Measurements from ENCODE around the gene MECP2. TPM values are rescaled to one million over a fixed set of nuclear protein-coding genes. Genes with fewer than 3 reads are reported as not detected.

MECP2 gene
- total RNA-seq, 1 experiment from 2014 or later = 26.7 TPM

DNA sequence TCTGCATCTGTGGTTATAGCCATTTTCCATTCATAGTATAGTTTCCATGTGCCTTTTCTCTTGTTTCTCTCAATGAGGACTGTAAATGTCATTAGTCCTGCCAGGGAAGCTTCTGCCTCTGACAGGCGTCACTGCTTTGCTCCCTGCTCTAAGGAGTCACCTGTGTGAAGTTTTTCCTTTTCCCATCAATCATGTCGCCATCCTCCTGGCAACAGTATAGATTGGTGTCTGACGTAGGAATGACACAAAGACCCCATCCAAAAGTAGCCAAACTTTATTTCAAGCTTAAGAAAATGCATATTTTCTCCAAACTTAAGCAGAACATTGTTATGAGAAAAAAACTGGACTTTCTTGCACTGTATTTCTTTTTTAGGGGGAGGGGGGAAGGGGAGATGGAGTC is 23.1 kb upstream of the MECP2 start:
- no peak for DNase-seq (ENCODE audit: low read depth)
- in situ Hi-C loops (cut with HindIII; ENCODE audit: low pct_unique_long_range_greater_than_20kb, low sequenced_read_pairs) = no loop called here

DNA sequence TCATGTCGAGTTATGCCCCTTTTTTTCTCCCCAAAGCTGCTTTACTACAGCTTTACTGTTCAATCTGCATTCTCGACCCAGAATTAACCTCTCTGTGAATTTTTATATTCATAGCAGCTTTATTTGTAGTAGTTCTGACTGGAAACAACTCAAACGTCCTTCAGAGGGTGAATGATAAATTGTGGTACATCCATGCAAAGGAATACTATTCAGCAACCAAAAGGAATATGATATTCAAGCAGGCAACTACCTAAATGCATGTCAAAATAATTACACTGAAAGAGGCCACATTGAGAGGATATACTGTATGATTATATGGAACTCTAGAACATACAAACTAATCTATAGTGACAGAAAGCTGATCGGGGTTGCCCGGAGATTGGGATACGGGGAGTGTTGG is 20.0 kb upstream of the MECP2 start:
- no peak for DNase-seq (ENCODE audit: low read depth)
- in situ Hi-C loops (cut with HindIII; ENCODE audit: low pct_unique_long_range_greater_than_20kb, low sequenced_read_pairs) = no loop called here

DNA sequence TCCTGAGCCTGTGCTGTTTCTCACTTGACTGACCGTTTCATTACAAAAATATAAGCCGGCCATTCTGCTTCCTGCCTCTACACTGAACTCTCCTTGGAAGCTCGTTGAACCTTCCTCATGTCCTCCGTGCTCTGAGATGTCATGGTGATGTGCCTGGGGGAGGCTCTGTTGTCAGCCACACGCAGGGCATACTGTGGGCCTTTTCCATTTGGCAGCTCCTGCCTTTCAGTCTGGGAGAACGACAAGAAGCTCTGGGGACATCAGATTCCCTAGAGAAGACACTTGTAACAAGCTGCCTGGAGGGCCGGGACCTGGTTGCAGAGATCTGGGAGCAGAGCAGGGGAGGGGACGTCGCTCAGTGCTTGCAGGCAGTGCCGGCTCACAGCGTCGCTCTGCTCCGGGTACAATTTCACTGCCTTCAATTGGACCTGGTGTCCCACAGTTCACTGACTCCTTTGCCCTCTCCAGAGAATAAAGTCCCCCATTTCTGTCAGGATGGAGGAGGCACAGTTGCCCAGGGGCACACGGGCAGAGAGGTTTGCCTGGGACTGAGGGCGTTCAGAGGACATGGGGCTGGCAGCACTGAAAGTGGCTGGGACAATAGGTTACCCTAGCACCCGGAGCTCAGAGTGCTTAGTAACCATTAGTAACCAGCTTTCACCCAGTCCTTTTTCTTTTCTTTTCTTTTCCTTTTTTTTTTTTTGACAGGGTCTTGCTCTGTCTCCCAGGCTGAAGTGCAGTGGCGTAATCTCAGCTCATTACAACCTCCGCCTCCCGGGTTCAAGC is 19.1 kb upstream of the MECP2 start:
- in situ Hi-C loops (cut with HindIII; ENCODE audit: low pct_unique_long_range_greater_than_20kb, low sequenced_read_pairs) = no loop called here
- no peak for DNase-seq (ENCODE audit: low read depth)

DNA sequence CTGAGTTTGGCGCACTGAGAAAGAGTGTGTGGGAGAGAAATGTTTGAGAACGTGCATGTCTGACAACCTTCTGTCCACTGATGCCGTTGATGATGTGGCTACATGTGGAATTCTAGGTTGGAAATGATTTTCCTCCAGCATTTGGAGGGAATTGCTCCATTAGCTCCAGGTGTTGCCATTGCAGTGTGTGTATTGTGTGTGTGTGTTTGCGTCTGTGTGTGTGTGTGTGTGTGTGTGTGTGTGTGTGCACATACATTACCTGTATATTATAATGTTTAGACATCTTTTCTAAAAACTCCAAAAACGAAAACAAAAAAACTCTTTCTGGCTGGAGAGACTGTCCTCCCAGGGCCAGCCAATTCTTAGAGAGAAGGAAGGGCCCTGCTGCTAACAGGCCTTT is 18.2 kb upstream of the MECP2 start:
- in situ Hi-C loops (cut with HindIII; ENCODE audit: low pct_unique_long_range_greater_than_20kb, low sequenced_read_pairs) = no loop called here
- DNase-seq (ENCODE audit: low read depth) = no peak

DNA sequence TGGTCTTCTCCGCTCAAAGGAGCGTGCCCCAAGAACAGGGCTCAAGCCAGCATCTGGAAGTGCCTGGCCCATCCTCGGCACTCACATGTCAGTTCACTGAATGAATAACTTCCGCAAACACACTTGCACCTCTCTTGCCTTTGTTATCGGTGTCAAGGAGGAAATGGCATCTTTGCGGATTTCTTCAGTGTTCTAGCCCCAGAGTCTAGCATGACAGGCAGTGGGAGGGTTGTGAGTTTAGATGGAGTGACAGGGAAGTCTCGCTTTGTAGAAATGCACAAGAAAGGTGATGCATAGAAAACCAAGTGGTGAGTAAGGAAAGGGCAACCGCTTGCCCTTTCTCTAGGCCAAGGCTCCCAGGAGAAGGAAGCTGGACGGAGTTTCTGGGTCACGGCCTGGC is 17.6 kb upstream of the MECP2 start:
- DNase-seq (ENCODE audit: low read depth) = no peak
- in situ Hi-C loops (cut with HindIII; ENCODE audit: low pct_unique_long_range_greater_than_20kb, low sequenced_read_pairs) = no loop called here

DNA sequence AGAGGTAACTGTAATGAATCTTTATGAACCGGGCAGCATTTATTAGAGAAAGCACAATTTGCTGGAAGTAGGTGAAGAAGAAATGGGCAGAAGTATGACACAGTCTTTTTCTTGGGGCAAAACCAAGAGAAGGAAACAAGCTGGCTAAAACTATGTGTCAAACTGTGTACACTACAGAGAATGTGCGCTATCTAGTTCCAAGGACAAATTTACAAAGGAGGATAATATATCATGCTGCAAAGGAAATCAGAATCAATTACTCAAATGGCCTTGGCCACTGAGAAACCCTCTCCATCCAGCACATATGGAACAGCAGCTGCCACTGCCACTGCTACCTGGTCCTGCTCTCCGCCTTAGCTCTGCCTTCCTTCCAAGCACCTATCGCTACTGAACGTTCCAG is 17.1 kb upstream of the MECP2 start:
- in situ Hi-C loops (cut with HindIII; ENCODE audit: low pct_unique_long_range_greater_than_20kb, low sequenced_read_pairs) = no loop called here
- no peak for DNase-seq (ENCODE audit: low read depth)

DNA sequence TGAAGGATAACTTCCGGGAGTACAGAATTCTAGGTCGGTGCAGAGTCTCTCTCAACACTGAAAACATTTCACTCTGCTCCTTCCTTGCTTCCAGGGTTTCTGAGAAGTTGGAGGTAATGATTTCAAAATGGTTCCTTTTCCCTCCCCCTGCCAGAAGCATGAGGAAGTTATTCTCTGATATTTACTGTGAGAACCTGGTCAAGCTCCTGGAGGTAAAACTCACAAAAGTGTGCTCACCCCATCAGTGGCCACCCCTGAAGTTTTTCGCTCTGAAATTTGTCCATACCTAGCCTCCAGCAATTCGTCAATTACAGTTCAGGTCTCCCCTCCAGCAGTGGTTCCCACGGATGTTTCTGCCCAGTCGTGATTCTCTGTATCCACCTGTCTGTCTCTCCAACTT is 16.2 kb upstream of the MECP2 start:
- DNase-seq (ENCODE audit: low read depth) = no peak
- in situ Hi-C loops (cut with HindIII; ENCODE audit: low pct_unique_long_range_greater_than_20kb, low sequenced_read_pairs) = no loop called here

DNA sequence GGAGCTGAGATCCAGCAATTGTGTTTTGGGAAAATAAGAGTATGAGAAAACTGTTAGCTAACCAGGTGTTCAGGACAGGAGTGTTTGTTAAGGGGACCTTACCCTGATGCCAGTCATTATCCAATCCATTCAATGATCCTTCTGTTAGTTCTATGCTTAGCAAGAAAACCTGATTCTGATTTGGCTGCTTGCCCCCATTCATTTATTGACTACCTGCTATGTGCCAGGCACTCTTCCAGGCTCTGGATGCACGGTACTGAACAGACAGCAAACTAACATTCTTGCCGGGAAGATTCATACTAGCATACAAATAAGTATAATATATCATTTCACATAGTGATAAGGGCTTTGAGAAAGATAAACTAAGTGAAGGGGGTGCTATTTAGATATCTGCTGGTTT is 1.0 kb upstream of the MECP2 start:
- in situ Hi-C loops (cut with HindIII; ENCODE audit: low pct_unique_long_range_greater_than_20kb, low sequenced_read_pairs) = no loop called here
- no peak for DNase-seq (ENCODE audit: low read depth)

DNA sequence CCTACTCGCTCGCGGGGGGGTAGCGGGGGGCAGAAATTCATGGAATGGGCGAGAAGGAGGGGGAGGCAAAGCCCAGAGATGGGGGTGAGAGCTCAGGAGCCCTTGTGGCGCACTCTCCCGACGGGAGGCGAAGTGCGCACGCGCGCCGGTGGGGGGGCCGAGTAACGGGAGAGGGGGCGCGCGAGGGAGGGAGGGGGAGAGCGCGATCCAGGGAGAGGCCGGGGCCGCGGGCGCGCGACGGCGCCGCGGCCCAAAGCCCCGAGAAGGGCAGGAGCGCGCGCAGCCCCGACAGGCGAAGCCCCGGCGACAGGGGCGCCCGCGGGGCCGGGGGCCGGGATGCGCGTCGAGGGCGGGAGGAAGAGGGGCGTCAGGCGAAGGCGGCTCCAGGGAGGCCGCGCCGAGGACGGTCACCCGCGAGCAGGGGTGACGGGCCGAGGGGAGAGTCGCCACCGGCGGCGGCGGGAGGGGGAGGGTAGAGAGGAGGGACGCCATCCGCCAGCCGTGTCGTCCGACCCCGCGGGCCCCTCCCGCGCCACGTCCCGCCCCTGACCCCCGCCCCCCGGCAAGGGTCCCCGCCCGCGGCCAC is 421 bp downstream of the MECP2 start:
- peak; percentile 40 for DNase-seq (ENCODE audit: low read depth)
- in situ Hi-C loops (cut with HindIII; ENCODE audit: low pct_unique_long_range_greater_than_20kb, low sequenced_read_pairs) = no loop called here

DNA sequence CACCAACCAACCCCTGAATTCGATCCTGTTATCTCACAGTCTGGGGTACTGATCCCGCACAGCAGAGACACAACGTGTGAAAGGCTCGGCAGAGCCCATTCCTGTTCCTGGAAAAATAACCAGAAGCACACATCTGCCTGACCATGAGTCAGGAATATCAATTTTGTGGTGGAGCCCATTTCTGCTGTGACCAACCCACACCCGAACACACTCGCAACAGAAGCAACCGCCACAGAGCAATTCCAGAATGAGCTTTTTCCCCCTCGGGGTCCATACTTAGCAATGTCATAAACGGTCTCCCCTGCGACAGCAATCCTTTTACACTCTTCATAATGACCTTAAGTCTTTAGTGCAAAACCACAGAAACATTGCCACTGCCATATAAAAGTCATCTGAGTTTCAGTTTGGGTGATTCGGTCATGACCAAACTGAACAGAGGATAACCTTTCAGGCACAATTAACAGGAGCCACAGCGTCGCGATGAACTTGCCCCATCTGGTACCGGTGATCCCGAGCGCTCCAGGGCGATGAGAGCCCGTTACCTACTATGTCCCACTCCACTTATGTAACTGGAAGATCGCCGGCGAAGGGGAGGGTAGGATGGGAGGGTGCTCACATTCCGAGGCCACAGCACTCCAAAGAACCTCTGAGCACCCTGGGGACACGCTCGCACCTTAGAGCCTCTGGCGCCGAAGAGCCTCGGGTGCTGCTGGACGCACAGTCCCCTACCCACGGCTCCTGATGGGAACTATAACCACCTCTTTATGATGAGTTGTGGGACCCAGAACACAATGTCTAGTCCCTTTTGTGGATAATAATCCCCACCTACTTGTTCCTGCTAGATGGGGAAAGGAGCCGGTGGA is 1.1 kb downstream of the MECP2 start:
- peak; percentile 1 for DNase-seq (ENCODE audit: low read depth)
- in situ Hi-C loops (cut with HindIII; ENCODE audit: low pct_unique_long_range_greater_than_20kb, low sequenced_read_pairs) = no loop called here

DNA sequence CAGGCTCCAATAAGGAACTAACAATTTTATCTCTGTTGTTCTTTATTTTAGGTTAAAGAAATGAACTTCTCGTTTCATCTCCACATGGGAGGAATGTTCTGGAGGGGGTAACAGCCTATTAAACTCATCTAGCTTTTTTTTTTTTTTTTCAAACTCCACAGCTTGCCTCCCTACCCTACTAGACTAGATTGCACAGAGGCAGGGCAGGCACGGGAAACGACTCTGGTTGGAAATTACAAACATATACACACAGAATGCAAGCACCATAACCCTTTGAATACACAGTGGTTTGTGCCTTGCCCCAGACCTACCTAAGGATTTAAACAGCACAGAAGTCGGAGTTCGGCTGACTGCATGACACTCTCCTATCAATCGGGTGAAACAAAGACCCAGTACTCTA is 2.7 kb downstream of the MECP2 start:
- in situ Hi-C loops (cut with HindIII; ENCODE audit: low pct_unique_long_range_greater_than_20kb, low sequenced_read_pairs) = no loop called here
- DNase-seq (ENCODE audit: low read depth) = no peak

DNA sequence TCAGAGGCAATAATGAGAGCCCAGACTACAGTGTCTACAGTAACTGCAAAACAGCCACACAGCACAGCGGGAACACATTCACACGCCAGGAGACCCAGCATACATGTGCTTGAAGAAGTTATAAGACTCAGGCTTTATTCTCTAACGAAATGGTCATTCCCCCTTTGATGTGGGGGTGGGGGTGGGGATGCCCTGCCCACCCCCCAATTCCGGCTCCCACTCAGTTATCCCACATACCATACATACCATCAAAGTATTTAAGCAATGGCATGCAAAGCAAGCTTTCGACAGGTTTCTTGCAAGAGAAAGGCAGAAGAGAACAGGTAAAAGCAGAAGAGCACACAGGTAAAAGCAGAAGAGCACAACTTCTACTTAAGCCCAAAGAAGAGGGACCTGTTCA is 3.6 kb downstream of the MECP2 start:
- DNase-seq (ENCODE audit: low read depth) = no peak
- in situ Hi-C loops (cut with HindIII; ENCODE audit: low pct_unique_long_range_greater_than_20kb, low sequenced_read_pairs) = no loop called here

DNA sequence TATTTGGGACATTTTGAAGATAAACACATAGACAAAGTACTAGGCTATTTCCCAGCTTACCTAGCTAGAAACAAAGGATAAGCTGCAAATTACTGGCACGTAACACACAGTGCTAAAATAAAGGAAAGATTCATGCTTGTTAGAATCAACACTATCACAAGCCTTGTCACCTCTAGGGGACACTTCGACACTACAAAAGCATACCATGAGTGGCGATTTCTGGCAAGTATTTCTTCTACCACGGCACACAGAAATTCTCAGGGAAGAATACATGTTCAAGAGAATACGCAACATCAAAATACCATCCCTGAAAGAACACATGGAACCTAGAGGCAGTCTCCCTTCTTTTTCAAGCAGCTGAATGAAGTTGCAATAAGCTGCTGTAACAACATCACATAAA is 5.1 kb downstream of the MECP2 start:
- in situ Hi-C loops (cut with HindIII; ENCODE audit: low pct_unique_long_range_greater_than_20kb, low sequenced_read_pairs) = no loop called here
- DNase-seq (ENCODE audit: low read depth) = no peak

DNA sequence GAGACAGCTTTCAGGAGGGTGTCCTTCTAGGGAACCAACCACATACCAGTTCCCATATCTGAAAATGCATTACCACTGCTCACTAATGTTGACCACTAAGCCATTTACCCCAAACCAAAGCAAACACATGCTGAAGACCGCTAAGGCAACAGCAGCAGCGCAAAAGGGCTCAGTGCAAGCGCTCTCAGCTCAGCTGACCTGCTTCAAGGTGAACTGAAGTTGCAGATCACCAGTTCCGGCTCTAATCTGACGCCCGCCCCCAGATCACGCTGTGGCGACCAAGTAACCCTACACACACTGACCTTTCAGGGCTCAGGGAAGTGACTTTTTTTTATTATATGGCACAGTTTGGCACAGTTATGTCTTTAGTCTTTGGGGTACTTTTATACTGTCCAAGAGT is 5.8 kb downstream of the MECP2 start:
- in situ Hi-C loops (cut with HindIII; ENCODE audit: low pct_unique_long_range_greater_than_20kb, low sequenced_read_pairs) = no loop called here
- no peak for DNase-seq (ENCODE audit: low read depth)

DNA sequence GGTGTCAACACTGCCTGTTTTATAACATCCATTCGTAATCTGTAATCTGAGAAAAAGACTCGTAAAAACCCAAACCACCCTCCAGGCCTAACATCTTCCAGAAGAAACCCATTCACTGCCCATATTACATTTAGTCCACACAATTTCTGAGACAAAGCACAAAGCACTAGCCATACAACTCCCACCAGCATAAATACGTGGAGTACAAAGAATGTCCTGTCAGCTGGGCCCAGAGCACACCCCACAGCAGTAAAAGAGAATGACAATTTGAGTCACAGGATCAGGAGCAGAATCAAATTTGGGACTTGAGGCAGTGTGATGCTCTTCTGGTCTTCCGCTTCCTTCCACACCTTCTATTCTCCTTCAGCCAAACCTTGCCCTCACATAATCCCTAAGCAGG is 6.8 kb downstream of the MECP2 start:
- no peak for DNase-seq (ENCODE audit: low read depth)
- in situ Hi-C loops (cut with HindIII; ENCODE audit: low pct_unique_long_range_greater_than_20kb, low sequenced_read_pairs) = no loop called here

DNA sequence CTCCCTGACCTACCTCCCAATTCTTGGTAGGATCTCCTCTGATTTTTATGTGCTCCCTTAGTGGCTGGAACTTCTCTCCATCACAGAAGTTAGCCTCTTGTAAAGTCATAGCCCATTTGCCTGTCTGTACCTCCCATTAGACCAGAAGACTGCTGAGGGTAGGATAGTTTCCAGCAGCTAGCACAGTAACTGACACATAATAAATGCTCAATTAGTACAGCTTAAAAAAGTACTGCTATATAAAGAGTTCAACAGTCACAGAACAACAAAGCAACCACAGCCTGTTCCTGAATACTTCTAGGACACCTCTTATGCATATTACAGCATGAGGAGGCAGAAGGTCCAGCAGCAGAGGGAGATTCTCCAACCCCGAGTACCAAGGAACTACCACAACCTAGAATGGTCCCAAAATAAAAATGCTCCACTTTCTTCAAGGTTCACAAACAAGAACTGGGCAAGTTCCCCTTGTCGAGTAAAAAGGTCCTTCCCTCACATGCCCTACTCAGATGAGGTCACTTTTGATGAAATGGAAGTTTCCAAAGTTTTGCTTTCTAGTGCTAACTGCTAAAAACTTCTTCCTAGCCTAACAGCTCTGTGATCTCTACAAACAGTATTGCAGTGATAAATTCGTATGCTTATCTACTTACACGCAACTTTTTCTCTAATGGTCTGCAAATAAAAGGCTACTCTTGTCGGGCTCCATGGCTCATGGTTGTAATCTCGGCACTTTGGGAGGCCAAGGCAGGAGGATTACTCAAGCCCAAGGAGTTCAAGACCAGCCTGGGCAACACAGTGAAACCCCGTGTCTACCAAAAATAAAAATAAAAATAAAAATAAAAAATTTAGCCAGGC is 12.8 kb downstream of the MECP2 start:
- DNase-seq (ENCODE audit: low read depth) = no peak
- in situ Hi-C loops (cut with HindIII; ENCODE audit: low pct_unique_long_range_greater_than_20kb, low sequenced_read_pairs) = no loop called here

DNA sequence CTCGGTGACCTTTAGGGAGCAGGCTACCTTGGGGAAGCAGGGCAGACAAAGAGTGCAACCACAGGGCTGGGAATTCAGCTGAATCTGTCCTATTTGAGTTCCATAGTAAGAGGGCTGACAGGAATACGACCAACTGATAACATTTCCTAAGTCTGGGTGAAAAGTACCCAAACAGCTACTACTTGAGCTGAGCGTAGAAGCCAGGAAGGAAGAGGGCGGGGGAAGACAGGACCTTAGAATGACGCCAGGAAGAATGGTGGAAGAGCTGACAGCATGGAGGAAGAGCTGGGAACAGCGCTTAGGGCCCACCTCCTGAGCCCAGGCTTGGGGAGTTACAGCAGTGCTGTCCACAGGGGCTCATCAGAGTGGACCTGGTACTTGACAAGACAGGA is 14.4 kb downstream of the MECP2 start:
- in situ Hi-C loops (cut with HindIII; ENCODE audit: low pct_unique_long_range_greater_than_20kb, low sequenced_read_pairs) = no loop called here
- DNase-seq (ENCODE audit: low read depth) = no peak

DNA sequence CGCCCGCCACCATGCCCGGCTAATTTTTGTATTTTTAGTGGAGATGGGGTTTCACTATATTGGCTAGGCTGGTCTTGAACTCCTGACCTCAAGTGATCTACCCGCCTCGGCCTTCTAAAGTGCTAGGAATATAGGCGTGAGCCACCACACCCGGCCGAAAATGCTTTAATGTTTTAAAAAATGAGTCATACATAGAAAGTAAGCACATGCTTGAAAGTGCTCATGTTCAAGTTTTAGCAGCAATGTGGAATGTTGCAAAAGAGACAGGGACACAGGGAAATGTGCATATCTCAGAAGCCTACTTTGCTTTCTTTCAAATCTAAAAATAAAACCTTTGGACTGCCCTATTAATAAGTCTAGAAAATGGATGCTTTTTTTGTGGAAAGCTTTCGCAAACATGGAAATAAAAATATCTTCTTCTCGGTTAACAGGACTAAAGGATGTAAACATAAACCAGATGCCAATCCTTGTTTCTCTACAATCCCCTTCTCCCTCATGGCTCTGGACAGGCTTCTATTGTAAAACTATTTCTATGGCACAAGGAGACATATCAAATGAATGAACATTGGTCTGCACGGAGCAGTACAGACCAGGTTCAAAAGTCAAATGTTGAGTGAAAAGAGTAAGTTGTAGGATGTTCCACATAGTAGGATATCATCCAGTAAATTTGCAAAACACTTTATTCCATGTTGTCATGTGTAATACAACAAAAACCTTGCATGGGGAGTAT is 15.0 kb downstream of the MECP2 start:
- in situ Hi-C loops (cut with HindIII; ENCODE audit: low pct_unique_long_range_greater_than_20kb, low sequenced_read_pairs) = no loop called here
- DNase-seq (ENCODE audit: low read depth) = peak; percentile 3

Measured in Caki2 (cell line).